GM18507 (cell line): ENCODE results near the gene SLC17A2.

Experiments used
- DNase-seq: peaks from one replicate; pipeline ENCODE4 v3.0.0; 2011; ENCODE audit warnings: low read depth; ENCODE audit not compliant: insufficient read length; ENCODE audit errors: extremely low spot score
- FAIRE-seq: peaks from 2 replicates; lab custom pipeline; 2011; peaks lifted over from hg19 to GRCh38; lab: Jason Lieb, UNC

SLC17A2 gene, protein sequence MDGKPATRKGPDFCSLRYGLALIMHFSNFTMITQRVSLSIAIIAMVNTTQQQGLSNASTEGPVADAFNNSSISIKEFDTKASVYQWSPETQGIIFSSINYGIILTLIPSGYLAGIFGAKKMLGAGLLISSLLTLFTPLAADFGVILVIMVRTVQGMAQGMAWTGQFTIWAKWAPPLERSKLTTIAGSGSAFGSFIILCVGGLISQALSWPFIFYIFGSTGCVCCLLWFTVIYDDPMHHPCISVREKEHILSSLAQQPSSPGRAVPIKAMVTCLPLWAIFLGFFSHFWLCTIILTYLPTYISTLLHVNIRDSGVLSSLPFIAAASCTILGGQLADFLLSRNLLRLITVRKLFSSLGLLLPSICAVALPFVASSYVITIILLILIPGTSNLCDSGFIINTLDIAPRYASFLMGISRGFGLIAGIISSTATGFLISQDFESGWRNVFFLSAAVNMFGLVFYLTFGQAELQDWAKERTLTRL

DNA sequence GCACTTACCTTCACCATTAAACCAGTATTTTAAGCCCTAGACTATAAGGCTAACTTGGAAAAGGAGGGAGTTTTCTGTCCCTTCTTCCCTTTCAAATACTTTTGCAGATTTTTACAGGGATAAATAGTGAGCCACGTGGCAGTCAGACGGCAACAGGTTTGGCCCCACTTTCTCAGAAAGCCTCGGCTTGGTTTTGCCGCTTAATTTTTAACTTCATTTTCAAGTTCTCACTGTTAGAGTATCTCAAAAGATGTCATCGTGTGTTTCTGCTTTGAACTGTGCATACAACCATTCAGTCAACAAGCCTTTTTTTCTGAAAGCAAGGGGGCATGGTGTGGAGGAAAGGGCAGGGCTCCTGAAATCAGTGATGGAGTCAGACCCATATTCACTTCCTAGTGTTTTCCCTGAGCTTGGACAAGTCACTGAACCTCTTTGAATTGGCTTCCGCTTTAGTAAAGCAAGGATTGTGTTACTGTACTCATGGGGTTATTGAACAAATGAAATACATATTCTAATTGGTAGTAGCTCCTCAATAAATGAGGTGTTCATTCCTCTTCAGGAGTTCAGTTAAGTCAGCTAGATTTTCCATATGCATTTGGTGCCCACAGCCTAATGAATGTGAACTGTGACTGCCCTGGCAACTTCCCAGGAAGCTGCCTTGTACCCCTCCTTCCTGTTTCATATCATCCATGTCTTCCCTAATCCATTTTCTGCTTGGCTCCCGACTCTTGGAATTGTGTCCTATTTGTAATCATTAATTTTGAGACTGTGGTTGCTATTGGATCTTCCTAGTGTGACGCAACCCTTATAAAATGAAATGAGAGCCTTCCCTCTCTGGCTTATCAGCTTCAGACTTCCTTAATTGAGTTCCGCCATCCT lies at the start of gene SLC17A2:
Gene SLC17A2 (minus strand): TSS at position 160 of the 879 bp plus-strand sequence. CDS start 4,895 bp downstream, outside the sequence.
- DNase-seq (no peak), FAIRE-seq (no peak)

DNA sequence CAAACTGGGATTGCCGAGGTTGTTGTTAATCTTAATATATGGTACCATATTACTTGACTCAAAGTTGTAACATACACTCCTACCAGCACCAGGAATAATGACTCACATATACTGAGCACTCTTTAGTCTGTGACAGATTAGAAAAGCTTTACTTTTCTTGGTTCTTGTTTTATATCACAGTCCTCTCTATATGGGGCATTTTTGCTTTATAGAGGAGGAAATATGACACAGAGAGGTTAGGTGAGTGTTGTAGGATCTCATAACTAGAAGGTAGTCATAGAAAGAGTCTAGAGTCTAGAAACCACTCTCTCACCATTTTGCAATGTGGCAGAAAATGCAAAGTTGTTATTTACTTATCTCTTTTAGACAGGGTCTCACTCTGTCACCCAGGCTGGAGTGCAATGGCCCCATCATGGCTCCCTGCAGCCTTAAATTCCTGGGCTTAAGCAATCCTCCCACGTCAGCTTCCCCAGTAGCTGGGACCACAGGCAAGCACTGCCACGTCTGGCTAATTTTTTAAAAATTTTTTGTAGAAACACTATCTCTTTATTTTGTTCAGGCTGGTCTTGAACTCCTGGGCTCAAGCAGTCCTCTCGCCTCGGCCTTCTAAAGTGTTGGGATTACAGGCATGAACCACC lies 45.6 kb upstream of the SLC17A2 start:
- DNase-seq = no peak
- FAIRE-seq = no peak

DNA sequence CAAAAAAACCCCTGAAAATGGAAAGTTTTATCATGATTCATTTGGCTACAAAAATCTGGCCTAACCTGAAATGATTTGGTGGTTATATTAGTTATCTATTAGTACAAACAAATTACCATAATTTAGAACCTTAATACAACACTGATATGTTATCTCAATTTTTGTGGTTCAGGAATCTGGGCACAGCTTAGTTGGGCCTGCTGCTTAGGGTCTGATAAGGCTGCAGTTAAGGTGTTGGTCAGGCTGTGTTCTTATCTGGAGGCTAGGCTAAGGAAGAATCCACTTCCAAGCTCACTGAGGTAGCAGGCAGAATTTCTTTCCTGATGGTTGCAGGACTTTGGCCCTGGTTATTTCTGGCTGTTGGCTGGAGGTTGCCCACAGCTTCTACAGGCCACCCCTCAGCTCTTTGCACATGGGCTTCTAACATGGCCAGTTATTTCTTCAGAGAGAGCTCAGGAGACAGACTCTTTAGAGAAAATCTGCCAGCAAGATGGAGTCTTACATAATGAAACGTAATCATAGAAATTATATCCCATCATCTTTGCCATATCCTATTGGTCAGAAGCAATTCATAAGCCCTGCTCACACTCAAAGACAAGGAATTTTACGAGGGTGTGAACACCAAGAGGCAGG lies 43.5 kb upstream of the SLC17A2 start:
- no peak for DNase-seq
- FAIRE-seq = no peak

DNA sequence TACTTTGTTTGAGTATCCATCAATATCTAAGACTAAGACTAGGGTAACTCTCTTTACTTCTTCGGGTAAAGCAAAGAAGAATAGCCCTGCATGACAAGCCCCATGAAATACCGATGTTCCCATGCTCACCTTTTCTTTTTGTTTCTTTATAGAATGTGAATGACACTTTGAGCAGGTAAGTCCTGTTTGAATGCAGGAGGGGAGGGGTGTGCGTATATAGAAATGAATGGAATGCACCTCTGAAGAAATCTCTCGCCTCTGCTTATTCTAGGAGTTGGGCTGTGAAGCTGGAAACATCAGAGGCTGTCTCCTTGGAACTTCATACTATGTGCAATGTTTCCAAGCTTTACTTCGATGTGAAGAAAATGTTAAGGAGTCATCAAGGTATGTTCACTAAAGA lies 42.4 kb upstream of the SLC17A2 start:
- FAIRE-seq = no peak

DNA sequence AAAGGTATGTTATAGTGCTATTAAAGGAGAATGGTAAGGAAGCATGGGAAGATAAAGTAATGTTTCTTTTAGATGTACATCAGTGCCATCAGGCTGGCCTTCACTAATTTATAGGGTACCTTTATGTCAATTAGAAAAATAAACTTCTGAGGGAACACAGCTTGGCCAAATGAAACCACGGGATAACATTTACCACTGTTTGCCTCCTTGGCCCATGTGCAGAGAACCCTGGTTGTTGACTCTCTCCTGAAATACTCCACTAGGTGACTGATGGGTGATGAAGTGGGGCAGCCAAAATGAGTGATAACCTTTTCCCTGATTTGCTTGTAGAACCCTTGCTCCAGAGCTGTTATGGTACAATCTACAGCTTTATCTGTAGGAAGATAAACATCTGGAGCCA lies 41.6 kb upstream of the SLC17A2 start:
- DNase-seq (no peak), FAIRE-seq (no peak)

More for the DNA sequence above, 42.4 kb upstream of the SLC17A2 start:
- DNase-seq = no peak

DNA sequence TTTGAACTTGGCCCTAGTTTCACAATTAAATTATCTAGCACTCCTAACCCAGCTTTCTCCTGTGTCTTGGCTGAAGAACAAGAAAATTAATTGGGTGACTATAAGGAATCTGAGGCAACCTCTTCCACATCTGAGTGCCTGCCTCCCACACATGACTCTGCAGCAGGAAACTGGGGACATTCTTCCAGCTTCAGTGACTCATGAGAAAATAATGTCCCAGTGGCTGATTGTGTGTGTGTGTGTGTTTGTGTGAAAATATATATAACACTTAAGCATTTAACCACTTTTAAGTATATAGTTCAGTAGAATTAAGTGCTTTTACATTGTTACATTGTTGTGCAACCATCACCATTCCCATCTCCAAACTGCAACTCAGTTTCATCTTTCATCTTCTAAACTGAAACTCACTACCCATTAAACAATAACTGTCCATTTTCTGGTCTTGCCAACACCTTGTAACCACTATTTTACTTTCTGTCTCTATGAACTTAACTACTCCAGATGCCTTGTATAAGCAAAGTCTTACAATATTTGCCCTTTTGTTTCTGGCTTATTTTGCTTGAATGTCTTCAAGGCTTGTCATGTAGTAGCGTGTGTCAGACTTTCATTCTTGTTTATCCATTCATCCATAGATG lies 40.8 kb upstream of the SLC17A2 start:
- peak; percentile 64 for FAIRE-seq

DNA sequence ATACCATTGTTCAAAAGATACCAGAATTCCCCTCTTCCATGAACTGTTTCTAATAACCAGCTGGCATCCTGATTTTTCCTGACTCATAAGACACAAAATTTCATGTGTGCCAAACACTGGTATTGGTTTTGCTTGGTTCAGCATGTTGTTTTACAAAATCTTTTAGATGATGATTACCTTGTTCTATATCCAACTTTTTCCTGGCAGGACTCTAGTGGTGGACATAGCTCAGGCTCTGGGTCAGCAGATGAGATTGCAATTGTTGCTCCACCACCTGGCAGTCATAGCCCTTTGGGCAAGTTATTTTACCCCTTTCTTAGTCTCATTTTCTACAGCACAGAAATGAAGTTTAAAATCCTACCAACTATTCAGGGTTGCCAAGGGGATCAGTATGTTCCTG lies 38.3 kb upstream of the SLC17A2 start:
- FAIRE-seq = no peak
- no peak for DNase-seq

More for the DNA sequence above, 40.8 kb upstream of the SLC17A2 start:
- no peak for DNase-seq

DNA sequence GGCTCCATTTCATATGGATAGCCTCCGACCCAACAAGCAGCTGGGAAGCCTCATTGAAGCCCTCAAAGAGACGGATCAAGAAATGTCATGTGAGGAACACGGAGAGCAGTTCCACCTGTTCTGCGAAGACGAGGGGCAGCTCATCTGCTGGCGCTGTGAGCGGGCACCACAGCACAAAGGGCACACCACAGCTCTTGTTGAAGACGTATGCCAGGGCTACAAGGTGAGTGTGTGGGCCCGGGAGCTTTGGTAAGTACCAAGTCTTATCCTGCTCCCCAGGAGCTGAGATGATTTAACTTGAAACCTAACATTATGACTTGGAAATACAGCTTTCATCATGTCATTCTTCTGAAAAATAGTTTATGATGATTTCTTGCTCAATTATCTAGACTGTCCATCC lies 36.2 kb upstream of the SLC17A2 start:
- FAIRE-seq (no peak), DNase-seq (no peak)

DNA sequence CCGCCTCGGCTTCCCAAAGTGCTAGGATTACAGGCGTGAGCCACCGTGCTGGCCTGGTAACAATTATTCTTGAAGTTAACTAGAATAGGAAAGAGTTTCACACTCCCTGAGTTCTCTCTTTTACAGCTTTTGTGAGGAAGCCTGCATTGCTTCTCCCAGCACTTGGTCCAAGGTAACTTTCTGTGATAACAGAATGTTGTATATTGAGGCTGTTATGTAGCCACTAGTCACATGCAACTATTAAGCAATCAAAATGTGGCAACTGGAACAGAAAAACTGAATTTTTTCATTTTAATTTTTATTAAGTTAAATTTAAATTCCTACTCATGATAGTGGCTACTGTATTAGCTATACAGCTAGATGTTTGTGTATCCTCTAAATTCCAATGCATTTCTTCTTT lies 34.6 kb upstream of the SLC17A2 start:
- FAIRE-seq = no peak

DNA sequence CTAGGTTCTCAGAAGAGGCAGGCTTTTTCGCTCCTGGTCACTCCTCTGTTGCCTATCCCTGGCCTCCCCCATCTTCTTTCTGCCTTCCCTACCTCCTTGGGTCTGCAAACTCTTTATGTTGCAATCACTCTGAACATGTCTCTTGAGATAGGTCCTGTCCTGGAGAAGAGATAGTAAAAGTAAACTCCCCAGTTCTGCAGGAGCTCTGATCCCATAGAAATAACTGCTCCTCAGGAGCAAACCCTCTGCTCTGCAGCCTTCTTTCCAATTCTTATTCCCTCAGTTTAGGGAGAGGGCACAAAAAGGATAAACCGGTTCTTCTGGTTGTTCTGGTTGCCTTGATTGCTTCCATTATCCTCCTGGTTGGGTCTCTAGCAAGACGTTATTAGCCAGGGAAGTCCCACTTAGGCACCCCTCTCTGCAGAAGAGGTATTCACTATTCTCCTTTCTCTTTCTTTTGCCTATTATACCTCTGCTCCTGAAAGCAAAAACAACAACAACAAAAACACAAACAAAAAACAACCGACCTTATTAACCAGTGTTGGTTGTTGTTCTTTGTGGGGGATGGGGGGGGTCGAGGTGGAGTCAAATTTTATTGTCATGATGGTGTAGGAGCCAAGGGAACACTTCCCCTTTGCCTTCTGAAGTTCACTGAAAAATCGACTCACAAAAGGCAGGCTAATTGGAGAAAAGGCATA lies 33.1 kb upstream of the SLC17A2 start:
- DNase-seq = no peak
- FAIRE-seq = peak; percentile 56

More for the DNA sequence above, 34.6 kb upstream of the SLC17A2 start:
- no peak for DNase-seq

DNA sequence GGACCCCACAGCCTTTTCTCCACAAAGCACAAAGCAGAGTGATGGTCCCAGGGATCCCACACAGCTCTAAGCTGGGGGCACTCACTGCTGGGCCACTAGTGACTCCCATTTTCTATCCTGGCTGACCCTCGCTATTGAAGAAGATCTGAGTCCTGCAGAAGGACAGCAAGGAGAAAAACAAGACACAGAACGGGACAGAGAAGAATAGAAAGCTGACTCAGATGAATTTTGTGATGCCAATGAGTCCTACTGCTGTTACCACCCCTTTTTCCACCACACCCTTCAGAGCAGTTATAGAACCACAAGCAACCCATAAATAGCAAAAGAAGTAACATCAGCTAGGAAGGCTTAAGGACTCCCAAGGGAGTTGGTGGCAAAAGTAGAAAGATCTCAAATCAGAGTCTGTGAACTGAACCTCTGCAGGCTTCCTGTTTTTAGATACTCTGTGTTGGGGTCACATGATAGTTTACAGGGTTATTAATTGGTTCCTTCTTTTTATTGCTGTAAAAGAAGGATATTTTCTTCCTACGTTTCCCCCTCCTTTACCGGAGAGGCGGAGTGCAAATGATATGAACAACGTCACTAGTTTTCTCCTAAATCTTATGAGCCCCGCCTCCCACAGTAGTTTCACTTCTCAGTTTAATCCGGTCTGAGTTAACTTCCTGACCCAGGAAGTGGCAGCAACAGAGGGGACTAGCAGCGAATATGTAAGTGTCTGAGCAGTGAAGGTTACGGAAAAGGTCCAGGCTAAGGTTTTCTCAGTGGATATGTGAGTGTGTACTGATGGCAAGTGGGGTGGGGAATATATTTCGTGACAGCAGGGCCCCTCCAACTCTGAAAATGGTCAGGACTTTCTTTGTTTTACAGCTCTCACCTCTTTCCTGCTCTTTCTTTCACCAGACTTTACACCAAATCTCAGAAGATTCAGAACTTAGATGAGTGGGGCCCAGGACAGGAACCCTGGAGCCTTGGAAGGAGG lies 31.9 kb upstream of the SLC17A2 start, which contains the start of gene TRIM38:
Gene TRIM38 (plus strand): TSS at position 654 of the 979 bp plus-strand sequence. CDS start 3,721 bp downstream, outside the sequence.
- FAIRE-seq = peak; percentile 90
- DNase-seq = peak; percentile 52

DNA sequence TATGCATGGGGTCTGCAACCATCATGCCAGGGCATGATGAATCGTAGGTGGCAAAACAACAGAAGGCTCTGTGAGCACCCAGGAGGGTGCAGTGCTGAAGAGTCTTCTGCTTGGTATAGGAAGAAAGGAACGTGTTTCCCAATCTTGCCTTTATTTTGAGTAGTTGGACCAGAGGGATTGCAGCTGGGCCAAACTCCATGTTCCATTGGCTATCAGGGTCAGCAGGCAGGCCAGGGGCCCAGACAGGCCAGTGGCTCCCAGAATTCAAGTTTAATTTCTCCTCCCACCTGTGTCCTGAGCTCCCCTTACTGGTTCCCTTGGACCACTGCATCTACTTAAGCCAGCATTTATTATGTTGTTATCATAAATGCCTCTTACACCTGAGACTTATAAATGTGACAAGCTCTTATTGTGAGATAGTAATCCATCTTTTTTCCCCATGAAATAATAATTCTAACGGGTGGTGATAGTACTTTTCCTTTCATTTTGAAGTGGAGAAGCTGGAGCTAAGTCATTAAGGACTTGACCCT lies 31.2 kb upstream of the SLC17A2 start:
- no peak for FAIRE-seq
- peak; percentile 1 for DNase-seq

DNA sequence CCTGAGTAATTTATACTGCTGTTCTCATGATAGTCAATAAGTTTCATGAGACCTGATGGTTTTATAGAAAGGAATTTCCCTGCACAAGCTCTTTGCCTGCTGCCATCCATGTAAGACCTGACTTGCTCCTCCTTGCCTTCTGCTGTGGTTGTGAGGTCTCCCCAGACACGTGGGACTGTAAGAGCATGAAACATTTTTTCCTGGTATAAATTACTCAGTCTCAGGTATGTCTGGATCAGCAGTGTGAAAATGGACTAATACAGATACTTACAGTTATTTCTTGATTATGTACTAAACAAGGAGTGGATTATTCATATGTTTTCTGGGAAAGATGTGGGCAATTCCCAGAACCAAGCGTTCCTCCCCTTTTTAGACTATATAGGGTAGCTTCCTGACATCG lies 30.2 kb upstream of the SLC17A2 start:
- DNase-seq (no peak), FAIRE-seq (no peak)

DNA sequence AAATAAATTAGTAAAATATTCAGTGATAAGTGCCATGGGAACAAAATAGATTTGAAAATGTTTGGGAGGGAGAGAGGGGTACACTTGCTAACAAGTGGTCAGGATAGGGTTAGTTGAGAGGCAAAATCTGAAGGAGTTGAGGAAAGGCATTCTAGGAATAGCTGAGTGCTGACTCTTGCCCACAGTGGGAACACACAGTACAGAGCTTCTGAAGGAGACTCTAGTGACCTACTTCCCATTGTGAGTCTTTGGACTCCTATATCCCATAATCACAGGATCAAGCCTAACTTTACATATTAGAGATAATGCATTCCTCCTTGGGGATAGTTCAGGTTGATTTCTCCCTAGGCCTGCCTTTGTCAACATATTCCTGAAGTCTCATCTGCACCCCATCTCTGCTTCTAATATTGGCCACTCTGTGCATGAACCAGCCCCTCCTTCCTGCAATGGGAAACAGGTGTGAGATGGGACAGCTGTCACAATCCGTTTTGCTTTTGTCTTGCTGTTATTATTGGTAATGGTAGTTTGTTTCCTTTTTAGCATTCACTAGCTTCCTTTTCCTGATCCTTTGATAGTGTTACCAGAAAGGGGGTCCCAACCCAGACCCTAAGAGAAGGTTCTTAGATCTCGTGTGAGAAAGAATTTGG lies 29.5 kb upstream of the SLC17A2 start:
- no peak for FAIRE-seq

DNA sequence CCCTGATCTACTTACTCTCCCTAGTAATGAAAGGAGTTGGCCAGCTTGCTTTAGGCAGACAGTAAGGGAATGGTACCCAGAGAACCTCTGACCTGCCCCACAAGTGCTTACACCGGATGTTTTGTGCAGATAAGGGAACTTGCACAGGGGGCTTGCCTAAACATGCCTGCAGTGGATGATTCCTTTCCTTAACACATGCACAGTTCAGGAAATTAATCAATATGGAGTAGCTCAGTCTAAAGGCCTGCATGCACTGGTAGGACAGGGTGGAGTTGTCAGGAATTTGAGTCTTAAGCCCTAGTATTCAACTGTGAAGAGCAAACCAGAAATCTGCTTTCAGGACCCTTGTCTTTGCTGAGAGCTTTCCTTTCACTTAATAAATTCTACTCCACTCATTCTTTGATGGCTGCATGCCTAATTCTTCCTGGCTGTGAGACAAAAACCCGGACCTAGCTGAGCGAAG lies 28.2 kb upstream of the SLC17A2 start:
- FAIRE-seq (no peak), DNase-seq (no peak)

More for the DNA sequence above, 29.5 kb upstream of the SLC17A2 start:
- DNase-seq = no peak

DNA sequence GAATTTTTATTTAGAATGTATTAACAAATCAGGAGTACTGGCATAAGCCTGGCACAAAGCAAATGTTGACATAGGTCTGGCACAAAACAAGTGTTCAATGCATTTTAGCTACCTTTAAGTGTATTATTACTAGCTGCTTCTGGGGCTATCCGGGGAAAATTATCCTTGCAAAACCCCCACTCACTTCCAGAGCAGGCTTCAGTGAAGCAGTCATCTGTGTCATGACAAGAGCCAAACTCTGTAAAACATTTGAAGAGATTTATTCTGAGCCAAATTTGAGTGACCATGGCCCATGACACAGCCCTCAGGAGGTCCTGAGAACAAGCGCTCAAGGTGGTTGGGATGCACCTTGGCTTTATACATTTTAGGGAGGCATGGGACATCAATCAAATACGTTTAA lies 25.7 kb upstream of the SLC17A2 start:
- DNase-seq (no peak), FAIRE-seq (no peak)
